GM18502 (cell line): ENCODE measurements around the gene SHROOM3.

Experiments
- ATAC-seq: cut with Tn5 transposase; IDR thresholded peaks from one replicate; pipeline ENCODE4 v1.9.1; 2021; ENCODE audit warnings: mild to moderate bottlenecking; ENCODE audit not compliant: unreplicated experiment, poor library complexity

The SHROOM3 gene

GRCh38 chr4:76830964-76831703 lies 396.1 kb downstream of the SHROOM3 start:
- no peak for ATAC-seq

DNA sequence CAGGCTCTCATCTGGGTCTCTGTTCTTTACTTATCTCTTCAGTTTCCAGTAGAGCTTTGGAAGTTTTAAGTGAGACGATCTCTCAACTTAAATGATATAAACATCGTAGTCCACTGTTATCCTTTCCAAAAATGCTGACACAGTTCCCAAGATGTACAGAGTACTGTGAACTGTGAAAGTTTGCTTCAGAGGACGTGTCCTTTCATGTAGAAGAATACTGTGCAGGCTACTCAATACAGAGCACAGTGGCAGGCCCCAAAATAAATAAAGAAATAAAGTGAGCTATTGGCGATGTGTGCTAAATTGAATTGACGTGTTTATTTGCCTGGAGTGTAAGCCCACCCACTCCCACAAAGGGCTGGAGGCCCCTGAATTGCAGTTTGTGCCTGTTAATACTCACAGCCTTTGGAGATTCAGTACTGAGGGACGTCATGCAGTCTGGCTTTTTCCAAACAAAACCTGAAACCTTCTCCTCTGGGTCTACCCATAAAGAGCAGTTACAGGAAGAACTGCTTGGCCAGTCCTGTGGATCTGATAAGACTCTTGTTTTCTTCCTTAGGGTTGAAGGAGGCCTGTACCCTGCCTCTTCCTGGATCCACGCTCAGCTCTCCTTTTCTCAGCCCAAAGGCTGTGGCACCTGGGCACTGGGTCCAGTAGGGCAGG lies 396.8 kb downstream of the SHROOM3 start:
- no peak for ATAC-seq
